Measurements from ENCODE around the gene LRRC37A.
"Not testable (repeated sequence)": the region's sequence is repeated elsewhere in the genome, so short reads cannot be mapped to it uniquely, and the experiment has no call there.

GRCh38 chr17:46287587-46287986, 7.3 kb upstream of the LRRC37A start:
- TF ChIP-seq, protein P1, sequence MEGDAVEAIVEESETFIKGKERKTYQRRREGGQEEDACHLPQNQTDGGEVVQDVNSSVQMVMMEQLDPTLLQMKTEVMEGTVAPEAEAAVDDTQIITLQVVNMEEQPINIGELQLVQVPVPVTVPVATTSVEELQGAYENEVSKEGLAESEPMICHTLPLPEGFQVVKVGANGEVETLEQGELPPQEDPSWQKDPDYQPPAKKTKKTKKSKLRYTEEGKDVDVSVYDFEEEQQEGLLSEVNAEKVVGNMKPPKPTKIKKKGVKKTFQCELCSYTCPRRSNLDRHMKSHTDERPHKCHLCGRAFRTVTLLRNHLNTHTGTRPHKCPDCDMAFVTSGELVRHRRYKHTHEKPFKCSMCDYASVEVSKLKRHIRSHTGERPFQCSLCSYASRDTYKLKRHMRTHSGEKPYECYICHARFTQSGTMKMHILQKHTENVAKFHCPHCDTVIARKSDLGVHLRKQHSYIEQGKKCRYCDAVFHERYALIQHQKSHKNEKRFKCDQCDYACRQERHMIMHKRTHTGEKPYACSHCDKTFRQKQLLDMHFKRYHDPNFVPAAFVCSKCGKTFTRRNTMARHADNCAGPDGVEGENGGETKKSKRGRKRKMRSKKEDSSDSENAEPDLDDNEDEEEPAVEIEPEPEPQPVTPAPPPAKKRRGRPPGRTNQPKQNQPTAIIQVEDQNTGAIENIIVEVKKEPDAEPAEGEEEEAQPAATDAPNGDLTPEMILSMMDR (IDR thresholded peaks at IDR 0.05), result not testable (repeated sequence)
- TF ChIP-seq POLR2A (IDR thresholded peaks at IDR 0.05), result not testable (repeated sequence)
